ENCODE measurements around the gene ATP6V0B.

The ATP6V0B gene

DNA sequence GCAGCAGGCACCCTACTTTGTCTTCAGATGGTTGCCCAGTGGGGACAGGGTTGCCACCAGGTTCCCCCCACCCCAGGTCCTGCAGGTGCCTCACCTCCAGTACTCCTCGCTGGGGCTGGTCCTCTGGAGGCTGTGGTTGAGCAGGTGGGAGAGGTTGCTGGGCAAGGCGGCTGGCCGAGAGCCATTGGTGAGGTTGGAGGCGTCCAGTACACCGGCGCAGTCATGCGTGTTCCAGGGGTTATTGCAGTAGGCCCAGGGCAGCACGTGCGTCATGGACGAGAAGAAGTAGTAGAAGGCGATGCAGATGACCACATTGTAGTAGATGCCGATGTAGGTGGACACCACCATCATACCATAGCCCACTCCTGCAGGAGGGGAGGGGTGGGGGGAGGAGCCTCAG lies 33.5 kb downstream of the ATP6V0B start:
- Histone ChIP-seq H3K36me3 (ENCODE audit: insufficient read depth, low read length) (no peaks in the 10 kb centered on the region), H3K27ac (ENCODE audit: low read depth, low read length) (no peak overlapping the region), H2AFZ (ENCODE audit: low read length, unreplicated experiment) (no peak overlapping the region), H3K4me3 (ENCODE audit: low read depth, low read length) (no peak overlapping the region), H3K79me2 (ENCODE audit: control insufficient read depth, insufficient read depth, low read length, unreplicated experiment) (no peaks in the 10 kb centered on the region), H3K27me3 (ENCODE audit: insufficient read depth, low read length) (no peaks in the 10 kb centered on the region), H3K4me1 (ENCODE audit: control insufficient read depth, insufficient read depth, low read length, unreplicated experiment) (peaks cover 3% of the 10 kb centered on the region)

DNA sequence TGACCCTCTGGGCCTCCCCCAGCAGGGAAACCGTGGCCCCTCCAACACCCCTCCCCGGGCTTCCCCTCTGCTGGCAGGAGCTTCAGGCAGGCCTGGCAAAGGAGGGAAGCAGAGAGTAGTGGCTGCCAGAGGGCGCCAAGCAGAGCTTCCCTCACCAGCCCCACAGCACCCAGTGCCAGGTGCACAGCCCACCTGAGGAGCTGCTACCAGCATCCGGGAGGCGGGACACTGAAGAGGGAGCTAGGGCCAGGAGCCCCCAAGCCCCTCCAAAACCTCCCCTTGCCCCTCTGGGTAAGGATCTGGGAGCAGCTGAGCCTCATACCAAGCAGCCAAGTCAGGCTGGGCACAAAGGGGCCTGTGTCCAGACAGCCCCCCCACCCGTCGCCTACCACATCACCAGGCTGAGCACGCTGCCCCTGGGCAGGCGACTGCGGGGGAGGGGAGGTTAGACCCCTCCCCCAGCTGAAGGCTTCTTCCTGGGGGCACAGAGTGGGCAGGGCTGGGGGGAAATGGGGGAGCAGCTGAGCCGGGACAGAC lies 36.2 kb downstream of the ATP6V0B start:
- Histone ChIP-seq H2AFZ (ENCODE audit: low read length, unreplicated experiment) (no peak overlapping the region), H3K4me1 (ENCODE audit: control insufficient read depth, insufficient read depth, low read length, unreplicated experiment) (peaks cover 3% of the 10 kb centered on the region), H3K79me2 (ENCODE audit: control insufficient read depth, insufficient read depth, low read length, unreplicated experiment) (no peaks in the 10 kb centered on the region), H3K27me3 (ENCODE audit: insufficient read depth, low read length) (no peaks in the 10 kb centered on the region), H3K27ac (ENCODE audit: low read depth, low read length) (no peak overlapping the region), H3K4me3 (ENCODE audit: low read depth, low read length) (no peak overlapping the region), H3K36me3 (ENCODE audit: insufficient read depth, low read length) (no peaks in the 10 kb centered on the region)

DNA sequence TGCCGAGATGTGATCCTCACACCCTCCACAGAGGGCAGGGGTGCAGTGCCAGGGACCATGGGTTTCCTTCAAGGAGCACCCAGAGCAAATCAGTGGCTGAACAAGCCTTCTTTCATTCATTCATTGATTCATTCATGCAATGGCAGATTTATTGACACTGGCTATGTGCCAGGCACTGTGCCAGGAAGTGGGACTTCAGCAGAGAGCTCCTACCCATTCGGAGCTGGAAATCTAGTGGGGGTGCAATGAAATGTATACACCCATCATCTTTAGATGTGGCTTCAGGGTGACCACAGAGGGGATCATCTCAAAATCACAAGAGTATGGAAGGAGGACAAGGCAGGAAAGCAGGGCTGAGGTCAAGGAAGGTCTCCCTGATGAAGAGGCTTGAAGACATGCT lies 37.6 kb downstream of the ATP6V0B start:
- Histone ChIP-seq H3K4me3 (ENCODE audit: low read depth, low read length) (no peak overlapping the region), H3K27me3 (ENCODE audit: insufficient read depth, low read length) (no peaks in the 10 kb centered on the region), H3K79me2 (ENCODE audit: control insufficient read depth, insufficient read depth, low read length, unreplicated experiment) (no peaks in the 10 kb centered on the region), H3K4me1 (ENCODE audit: control insufficient read depth, insufficient read depth, low read length, unreplicated experiment) (peaks cover 2% of the 10 kb centered on the region), H3K36me3 (ENCODE audit: insufficient read depth, low read length) (no peaks in the 10 kb centered on the region), H2AFZ (ENCODE audit: low read length, unreplicated experiment) (no peak overlapping the region), H3K27ac (ENCODE audit: low read depth, low read length) (no peak overlapping the region)

DNA sequence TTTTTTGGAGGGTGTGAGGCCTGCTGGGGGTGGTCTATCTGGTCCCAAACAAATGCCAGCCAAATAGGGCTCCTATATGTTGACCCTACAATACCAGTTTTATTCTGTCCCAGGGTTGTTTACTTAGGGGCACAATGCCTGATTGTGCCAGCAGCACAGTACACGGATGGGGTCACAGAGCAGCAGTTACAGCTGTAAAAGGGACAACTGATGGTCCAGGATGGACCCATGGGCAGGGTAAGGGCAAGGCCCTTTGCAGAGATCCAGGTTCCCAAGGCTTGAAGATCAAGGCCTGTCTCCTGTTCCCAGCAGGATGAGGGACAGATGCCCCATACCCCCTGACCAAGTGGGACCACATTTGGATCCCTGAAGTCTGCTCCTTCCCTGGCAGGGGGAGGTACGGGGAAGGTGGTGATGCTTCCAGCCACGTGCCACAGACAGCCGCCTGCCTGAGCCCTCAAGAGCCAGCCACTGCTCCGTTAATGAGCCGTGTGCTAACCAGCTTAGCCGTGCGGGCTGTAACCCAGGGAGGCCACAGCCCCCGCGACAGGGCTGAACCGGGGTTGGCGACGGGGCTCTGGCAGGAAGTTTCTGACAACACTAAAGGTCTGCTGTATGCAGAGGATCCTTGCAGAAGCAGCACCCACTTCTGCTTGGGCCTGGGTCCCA lies 38.3 kb downstream of the ATP6V0B start:
- H2AFZ ChIP-seq (ENCODE audit: low read length, unreplicated experiment): no peak overlapping the region

DNA sequence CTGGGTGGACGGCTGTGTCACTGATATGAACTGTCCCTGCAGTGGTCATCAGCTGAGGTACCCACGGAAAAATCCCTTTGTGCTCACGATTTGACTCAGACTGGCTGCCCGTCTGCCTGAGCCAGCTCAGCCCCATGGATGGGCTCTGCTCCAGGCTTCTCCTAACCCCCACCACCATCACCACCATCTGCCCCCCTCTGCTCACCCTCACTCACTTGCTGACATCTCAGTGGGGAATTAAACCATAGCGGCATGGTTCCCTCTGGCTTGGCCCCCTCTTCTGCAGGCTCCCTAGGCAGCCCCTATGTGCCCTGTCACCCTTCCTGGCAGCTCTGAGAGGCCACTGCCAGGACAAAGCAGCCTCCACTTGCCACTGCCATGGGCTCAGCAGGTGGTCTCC lies 39.2 kb downstream of the ATP6V0B start:
- H3K4me1 ChIP-seq (ENCODE audit: control insufficient read depth, insufficient read depth, low read length, unreplicated experiment): peaks cover 2% of the 10 kb centered on the region
- no peak overlapping the region for H3K27ac ChIP-seq (ENCODE audit: low read depth, low read length)
- no peak overlapping the region for H3K4me3 ChIP-seq (ENCODE audit: low read depth, low read length)
- H3K36me3 ChIP-seq (ENCODE audit: insufficient read depth, low read length): no peaks in the 10 kb centered on the region
- H3K79me2 ChIP-seq (ENCODE audit: control insufficient read depth, insufficient read depth, low read length, unreplicated experiment): no peaks in the 10 kb centered on the region
- no peak overlapping the region for H2AFZ ChIP-seq (ENCODE audit: low read length, unreplicated experiment)
- H3K27me3 ChIP-seq (ENCODE audit: insufficient read depth, low read length): no peaks in the 10 kb centered on the region

More for the DNA sequence above, 38.3 kb downstream of the ATP6V0B start:
- Histone ChIP-seq H3K27me3 (ENCODE audit: insufficient read depth, low read length) (no peaks in the 10 kb centered on the region), H3K36me3 (ENCODE audit: insufficient read depth, low read length) (no peaks in the 10 kb centered on the region), H3K4me3 (ENCODE audit: low read depth, low read length) (no peak overlapping the region), H3K4me1 (ENCODE audit: control insufficient read depth, insufficient read depth, low read length, unreplicated experiment) (peaks cover 2% of the 10 kb centered on the region), H3K27ac (ENCODE audit: low read depth, low read length) (no peak overlapping the region), H3K79me2 (ENCODE audit: control insufficient read depth, insufficient read depth, low read length, unreplicated experiment) (no peaks in the 10 kb centered on the region)

DNA sequence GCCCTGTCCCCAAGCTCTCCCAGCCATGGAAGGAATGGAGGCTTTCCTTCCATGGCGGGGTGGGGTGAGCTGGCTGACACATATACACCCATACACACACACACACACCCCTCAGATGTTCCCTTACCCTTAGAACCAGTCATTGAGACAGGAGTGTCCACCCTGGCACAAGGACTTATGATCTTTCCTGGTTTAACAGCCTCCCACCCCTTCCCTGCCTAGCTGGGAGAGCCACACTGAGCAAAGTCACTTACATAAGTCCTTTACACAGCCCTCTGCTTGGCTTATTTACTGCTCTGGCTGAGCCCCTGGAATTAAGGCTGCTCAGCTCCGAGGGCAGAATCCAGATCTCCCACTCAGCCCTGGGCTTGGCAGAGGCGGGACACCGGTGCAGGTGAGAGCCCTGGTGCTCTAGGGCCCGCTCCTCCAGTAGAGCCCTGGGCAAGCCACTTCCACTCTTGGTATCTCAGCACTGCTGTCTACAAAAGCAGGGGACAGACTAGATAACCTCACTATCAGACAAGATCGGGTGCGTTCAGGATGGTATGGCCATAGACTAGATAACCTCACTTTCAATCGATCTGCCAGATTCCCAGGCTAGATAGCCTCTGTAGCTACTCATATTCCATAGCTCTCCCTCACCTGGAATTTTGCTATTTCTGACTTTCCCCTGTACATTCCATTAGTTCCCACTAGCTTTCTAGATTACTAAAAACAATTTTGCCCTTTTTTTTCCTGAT lies 39.8 kb downstream of the ATP6V0B start:
- Histone ChIP-seq H3K27ac (ENCODE audit: low read depth, low read length) (no peak overlapping the region), H3K79me2 (ENCODE audit: control insufficient read depth, insufficient read depth, low read length, unreplicated experiment) (no peaks in the 10 kb centered on the region), H2AFZ (ENCODE audit: low read length, unreplicated experiment) (no peak overlapping the region), H3K4me3 (ENCODE audit: low read depth, low read length) (no peak overlapping the region), H3K36me3 (ENCODE audit: insufficient read depth, low read length) (no peaks in the 10 kb centered on the region), H3K4me1 (ENCODE audit: control insufficient read depth, insufficient read depth, low read length, unreplicated experiment) (peaks cover 2% of the 10 kb centered on the region), H3K27me3 (ENCODE audit: insufficient read depth, low read length) (no peaks in the 10 kb centered on the region)

DNA sequence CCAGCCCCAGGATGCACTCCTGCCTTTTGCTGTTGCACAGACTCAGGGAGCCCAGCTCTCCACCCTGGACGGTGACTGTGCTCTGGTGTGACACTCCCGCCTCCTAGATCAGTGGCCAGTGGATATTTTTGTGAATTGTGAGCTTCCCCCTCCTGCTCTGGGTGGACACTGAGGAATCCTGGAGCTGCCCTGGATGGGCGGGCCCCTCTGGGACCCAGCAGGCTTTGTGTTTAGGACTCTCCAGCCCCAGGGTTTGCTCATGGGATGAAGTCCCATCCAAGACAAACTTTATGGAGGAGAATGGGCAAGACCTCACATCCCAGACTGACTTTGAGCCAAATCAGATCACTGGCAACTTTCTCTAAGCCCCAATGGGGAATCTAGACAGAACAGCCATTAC lies 40.4 kb downstream of the ATP6V0B start:
- no peaks in the 10 kb centered on the region for H3K27me3 ChIP-seq (ENCODE audit: insufficient read depth, low read length)
- no peak overlapping the region for H3K27ac ChIP-seq (ENCODE audit: low read depth, low read length)
- H3K79me2 ChIP-seq (ENCODE audit: control insufficient read depth, insufficient read depth, low read length, unreplicated experiment): no peaks in the 10 kb centered on the region
- H3K4me3 ChIP-seq (ENCODE audit: low read depth, low read length): no peak overlapping the region
- no peak overlapping the region for H2AFZ ChIP-seq (ENCODE audit: low read length, unreplicated experiment)
- no peaks in the 10 kb centered on the region for H3K36me3 ChIP-seq (ENCODE audit: insufficient read depth, low read length)
- peaks cover 2% of the 10 kb centered on the region for H3K4me1 ChIP-seq (ENCODE audit: control insufficient read depth, insufficient read depth, low read length, unreplicated experiment)

DNA sequence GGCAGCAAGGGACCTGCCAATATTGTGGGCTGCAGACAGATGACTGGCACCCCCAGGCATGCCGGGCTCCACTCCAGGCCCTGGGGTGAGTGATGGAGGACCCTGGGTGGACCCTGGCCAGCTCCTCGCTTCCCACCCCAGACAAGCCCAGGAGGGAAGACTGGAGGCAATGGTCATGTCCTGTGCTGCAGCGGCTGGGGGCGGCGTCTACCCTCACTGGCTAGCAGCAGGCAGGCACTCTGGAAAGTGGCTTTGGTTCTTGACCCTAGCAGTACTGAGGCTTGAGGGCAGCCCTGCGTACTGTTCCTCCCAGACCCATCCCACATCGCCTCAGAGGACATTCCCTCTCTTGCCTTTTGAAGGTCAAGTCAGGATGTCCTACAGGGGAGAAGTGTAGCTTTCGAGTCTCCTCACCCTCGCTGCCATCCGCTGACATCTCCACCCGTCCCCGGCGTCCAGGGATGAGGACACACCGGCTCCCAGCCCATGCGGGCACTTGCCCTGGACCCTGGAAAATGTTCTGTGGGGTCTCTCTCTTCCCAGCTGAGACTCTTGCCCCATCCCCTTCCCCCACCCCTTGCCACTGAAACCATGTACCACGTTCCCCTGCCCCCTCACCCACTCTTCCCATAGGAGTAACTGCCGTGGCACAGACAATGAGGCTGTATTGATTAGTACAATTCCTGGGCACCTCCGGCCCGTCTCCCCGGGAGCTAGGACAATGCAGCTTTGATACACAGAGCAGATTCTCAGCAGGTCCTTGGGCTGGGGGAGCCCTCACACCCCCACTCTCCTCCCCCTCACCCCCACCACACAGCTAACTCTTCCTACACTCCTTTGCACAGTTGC lies 41.5 kb downstream of the ATP6V0B start:
- Histone ChIP-seq H2AFZ (ENCODE audit: low read length, unreplicated experiment) (no peak overlapping the region), H3K27me3 (ENCODE audit: insufficient read depth, low read length) (no peaks in the 10 kb centered on the region), H3K36me3 (ENCODE audit: insufficient read depth, low read length) (no peaks in the 10 kb centered on the region), H3K4me3 (ENCODE audit: low read depth, low read length) (no peak overlapping the region), H3K4me1 (ENCODE audit: control insufficient read depth, insufficient read depth, low read length, unreplicated experiment) (peaks cover 2% of the 10 kb centered on the region), H3K27ac (ENCODE audit: low read depth, low read length) (no peak overlapping the region), H3K79me2 (ENCODE audit: control insufficient read depth, insufficient read depth, low read length, unreplicated experiment) (no peaks in the 10 kb centered on the region)

DNA sequence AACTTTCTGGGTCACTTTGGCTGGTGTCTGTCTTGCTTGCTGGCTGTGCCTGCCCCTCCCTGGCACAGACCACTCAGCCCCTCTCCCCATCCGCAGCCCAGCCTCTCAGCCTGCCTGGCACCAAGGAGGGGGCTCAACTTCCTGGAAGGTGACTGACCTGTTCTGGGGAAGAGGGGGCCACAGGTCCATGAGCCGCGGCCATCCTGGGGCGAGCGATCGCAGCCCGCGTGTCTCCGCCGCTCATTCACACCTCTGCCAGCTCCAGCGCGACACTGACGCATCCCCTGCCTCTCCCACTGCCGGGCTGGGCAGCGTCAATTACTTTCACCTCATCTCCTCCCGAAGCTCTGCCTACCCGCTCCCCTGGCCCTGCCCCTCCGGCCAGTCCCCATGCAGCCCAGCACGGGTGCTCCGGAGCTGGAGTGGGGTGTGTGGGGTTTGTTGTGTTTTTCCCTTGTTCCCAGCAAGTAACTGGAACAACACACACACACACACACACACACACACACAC lies 42.2 kb downstream of the ATP6V0B start:
- Histone ChIP-seq H2AFZ (ENCODE audit: low read length, unreplicated experiment) (no peak overlapping the region), H3K27ac (ENCODE audit: low read depth, low read length) (no peak overlapping the region), H3K4me1 (ENCODE audit: control insufficient read depth, insufficient read depth, low read length, unreplicated experiment) (peaks cover 2% of the 10 kb centered on the region), H3K36me3 (ENCODE audit: insufficient read depth, low read length) (no peaks in the 10 kb centered on the region), H3K4me3 (ENCODE audit: low read depth, low read length) (no peak overlapping the region), H3K79me2 (ENCODE audit: control insufficient read depth, insufficient read depth, low read length, unreplicated experiment) (no peaks in the 10 kb centered on the region), H3K27me3 (ENCODE audit: insufficient read depth, low read length) (no peaks in the 10 kb centered on the region)

DNA sequence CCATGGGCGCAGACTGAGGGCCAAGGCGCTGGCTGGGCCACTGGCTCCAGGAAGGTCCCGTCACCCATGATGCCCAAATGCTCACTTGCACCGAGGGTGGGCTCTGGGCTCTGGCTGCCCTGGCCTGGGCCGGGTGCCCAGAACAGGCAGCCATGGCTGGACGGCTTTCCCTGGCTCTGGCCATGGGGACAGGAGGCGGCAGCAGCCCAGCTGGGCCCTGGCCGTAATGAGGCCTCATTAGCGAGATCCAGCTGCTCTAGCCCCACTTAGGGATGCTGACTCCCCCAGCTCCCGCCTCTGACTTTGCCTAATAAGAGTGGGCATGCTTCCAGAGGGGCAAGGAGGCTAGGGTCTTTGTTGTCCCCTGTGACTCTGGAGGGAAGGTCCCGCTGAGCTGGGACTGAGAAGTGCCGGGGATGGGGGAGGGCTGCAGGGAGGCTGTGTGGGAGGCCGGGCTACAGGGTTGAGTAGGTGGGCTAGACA lies 44.7 kb downstream of the ATP6V0B start:
- Histone ChIP-seq H3K4me3 (ENCODE audit: low read depth, low read length) (no peak overlapping the region), H3K4me1 (ENCODE audit: control insufficient read depth, insufficient read depth, low read length, unreplicated experiment) (peaks cover 6% of the 10 kb centered on the region), H3K27ac (ENCODE audit: low read depth, low read length) (no peak overlapping the region), H3K79me2 (ENCODE audit: control insufficient read depth, insufficient read depth, low read length, unreplicated experiment) (no peaks in the 10 kb centered on the region), H3K36me3 (ENCODE audit: insufficient read depth, low read length) (no peaks in the 10 kb centered on the region), H2AFZ (ENCODE audit: low read length, unreplicated experiment) (no peak overlapping the region), H3K27me3 (ENCODE audit: insufficient read depth, low read length) (no peaks in the 10 kb centered on the region)
